Right atrium auricular region (tissue), 2 donors: Measurements from ENCODE around the gene TMPRSS2. TPM values are rescaled to one million over a fixed set of nuclear protein-coding genes. Genes with fewer than 3 reads are reported as not detected.
A peak's percentile ranks its signal among the peaks of the same experiment; 100 is the strongest.

Source experiments
- DNase-seq: peaks from one replicate; pipeline ENCODE4 v3.0.0-alpha.2; 2019; ENCODE audit warnings: low spot score
- H3K27ac ChIP-seq, 2 donors: fragments of 200-600 bp; sonication (generic); 1 replicate in 1 of 2; 2 replicates in 1 of 2; pipeline ENCODE4 v1.5.1; 2016 to 2019
- H3K27me3 ChIP-seq, 2 donors: fragments of 200-600 bp; sonication (generic); one replicate each; pipeline versions ENCODE4 v1.5.1 to v1.6.0; 2017 to 2019
- H3K36me3 ChIP-seq: fragments of 200-600 bp; sonication (generic); one replicate; pipeline ENCODE4 v1.5.1; 2016
- H3K4me1 ChIP-seq, 2 donors: fragments of 200-600 bp; sonication (generic); one replicate each; pipeline versions ENCODE4 v1.5.1 to v1.6.0; 2017 to 2019
- H3K4me3 ChIP-seq, 2 donors: fragments of 200-600 bp; sonication (generic); 1 replicate in 1 of 2; 2 replicates in 1 of 2; pipeline ENCODE4 v1.5.1; 2017 to 2019; ENCODE audit warnings: mild to moderate bottlenecking in 1 of 2, moderate library complexity in 1 of 2
- H3K9me3 ChIP-seq, 2 donors: fragments of 200-600 bp; sonication (generic); one replicate each; pipeline ENCODE4 v1.5.1; 2019
- CTCF ChIP-seq, 2 donors: fragments of 200-600 bp; sonication (generic); IDR thresholded peaks; one replicate each; pipeline ENCODE4 v1.5.1; 2019; ENCODE audit warnings: antibody characterized with exemption in 2 of 2
- total RNA-seq, 2 donors: library from RNA; depleted of rRNA; stranded (reverse); fragments of >200 nt; gene quantifications; one replicate each; pipeline ENCODE4 v1.1.0, GENCODE V29; 2016

TMPRSS2 gene
- total RNA-seq, 2 donors from 2014 or later = not detected

DNA sequence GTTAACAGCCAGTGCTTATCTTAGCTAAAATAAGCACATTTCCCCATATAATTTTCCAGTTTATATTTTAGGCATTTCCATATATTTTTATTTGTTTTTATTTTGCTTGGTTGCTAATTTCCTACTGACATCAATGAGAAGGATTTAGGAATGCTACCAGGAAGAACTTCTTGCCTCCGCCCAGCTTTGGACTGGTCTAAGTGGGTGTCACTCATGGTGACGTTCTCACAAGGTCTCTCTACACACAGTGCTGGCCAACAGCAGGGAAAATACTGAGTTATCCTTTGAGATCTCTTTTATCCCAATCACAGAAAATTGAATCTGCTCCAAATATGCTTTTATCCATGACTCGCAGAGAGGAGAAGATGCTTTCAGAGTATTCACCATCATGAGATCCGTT, 68.7 kb downstream of the TMPRSS2 start:
- Histone ChIP-seq H3K4me3 (no peak overlapping the region), H3K36me3 (peaks cover 25% of the 10 kb centered on the region), H3K4me1 (no peaks in the 10 kb centered on the region), H3K27me3 (no peaks in the 10 kb centered on the region), H3K27ac (no peak overlapping the region), H3K9me3 (peaks cover 0 to 6% of the 10 kb centered on the region in 2 donors)
- DNase-seq = no peak
- no peak for TF ChIP-seq CTCF (IDR thresholded peaks at IDR 0.05)

GRCh38 chr21:41438425-41439113, 69.4 kb downstream of the TMPRSS2 start:
- peaks cover 28% of the 10 kb centered on the region for H3K36me3 ChIP-seq
- H3K27ac ChIP-seq = no peak overlapping the region
- DNase-seq = peak; percentile 57
- TF ChIP-seq CTCF (IDR thresholded peaks at IDR 0.05) = no peak
- H3K27me3 ChIP-seq = no peaks in the 10 kb centered on the region
- H3K4me1 ChIP-seq = no peaks in the 10 kb centered on the region
- H3K9me3 ChIP-seq = peaks cover 0 to 6% of the 10 kb centered on the region in 2 donors
- no peak overlapping the region for H3K4me3 ChIP-seq

GRCh38 chr21:41437729-41438128, 70.2 kb downstream of the TMPRSS2 start:
- Histone ChIP-seq H3K4me3 (no peak overlapping the region), H3K27ac (no peak overlapping the region), H3K36me3 (peaks cover 34% of the 10 kb centered on the region), H3K4me1 (no peaks in the 10 kb centered on the region), H3K9me3 (peaks cover 0 to 6% of the 10 kb centered on the region in 2 donors), H3K27me3 (no peaks in the 10 kb centered on the region)
- peak; percentile 26 for DNase-seq
- TF ChIP-seq CTCF (IDR thresholded peaks at IDR 0.05) = no peak

DNA sequence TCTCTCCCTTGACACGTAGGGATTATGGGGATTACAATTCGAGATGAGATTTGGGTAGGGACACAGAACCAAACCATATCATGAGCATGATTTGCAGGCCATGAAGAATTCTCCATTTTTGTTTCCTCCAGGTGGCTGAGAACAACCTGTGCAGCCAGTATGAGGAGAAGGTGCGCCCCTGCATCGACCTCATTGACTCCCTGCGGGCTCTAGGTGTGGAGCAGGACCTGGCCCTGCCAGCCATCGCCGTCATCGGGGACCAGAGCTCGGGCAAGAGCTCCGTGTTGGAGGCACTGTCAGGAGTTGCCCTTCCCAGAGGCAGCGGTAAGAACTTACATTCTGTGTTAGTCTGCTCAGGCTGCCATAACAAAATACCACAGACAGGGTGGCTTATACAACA, 72.3 kb downstream of the TMPRSS2 start:
- peaks cover 46% of the 10 kb centered on the region for H3K36me3 ChIP-seq
- DNase-seq = peak; percentile 32

DNA sequence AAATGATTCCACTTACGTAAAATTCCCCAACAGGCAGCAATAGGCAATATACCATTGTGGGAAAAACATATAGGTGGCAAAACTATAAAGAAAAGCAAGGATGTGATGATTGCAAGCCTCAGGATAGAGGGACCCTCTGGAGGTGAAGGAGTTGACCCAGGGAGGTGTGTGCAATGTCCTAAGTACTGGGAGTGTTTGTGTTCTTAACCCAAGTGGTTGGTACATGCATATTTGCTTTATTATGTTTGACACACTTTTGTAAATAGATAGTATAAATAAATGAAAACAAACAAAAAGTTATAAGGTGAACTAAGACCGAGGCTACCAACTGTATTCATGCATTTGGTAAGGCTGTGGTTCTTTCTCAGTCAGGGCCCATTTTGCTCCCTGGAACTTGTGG, 74.4 kb downstream of the TMPRSS2 start:
- no peak for DNase-seq
- no peak for TF ChIP-seq CTCF (IDR thresholded peaks at IDR 0.05)
- Histone ChIP-seq H3K4me3 (no peak overlapping the region), H3K27me3 (no peaks in the 10 kb centered on the region), H3K4me1 (no peaks in the 10 kb centered on the region), H3K9me3 (peaks cover 0 to 6% of the 10 kb centered on the region in 2 donors), H3K27ac (no peak overlapping the region), H3K36me3 (peaks cover 46% of the 10 kb centered on the region)

More for the DNA sequence above, 72.3 kb downstream of the TMPRSS2 start:
- H3K27me3 ChIP-seq = no peaks in the 10 kb centered on the region
- TF ChIP-seq CTCF (IDR thresholded peaks at IDR 0.05) = no peak
- H3K4me3 ChIP-seq = no peak overlapping the region
- peaks cover 0 to 6% of the 10 kb centered on the region in 2 donors for H3K9me3 ChIP-seq
- H3K27ac ChIP-seq = no peak overlapping the region
- no peaks in the 10 kb centered on the region for H3K4me1 ChIP-seq
